WERI-Rb-1 (cell line): ENCODE results near the gene MMAB.
A peak's percentile ranks its signal among the peaks of the same experiment; 100 is the strongest.

Source experiments
- DNase-seq: peaks from one replicate; pipeline ENCODE4 v3.0.0-alpha.2; 2020
- H3K27ac ChIP-seq: fragments of 250-450 bp; sonication (Bioruptor Pico); 2 replicates; pipeline ENCODE4 v1.5.1; 2020; ENCODE audit warnings: mild to moderate bottlenecking, moderate library complexity
- H3K27me3 ChIP-seq: fragments of 250-450 bp; sonication (Bioruptor Pico); 2 replicates; pipeline ENCODE4 v1.5.1; 2021; ENCODE audit warnings: mild to moderate bottlenecking, low read depth, moderate library complexity; ENCODE audit not compliant: insufficient read depth, severe bottlenecking
- H3K36me3 ChIP-seq: fragments of 250-450 bp; sonication (Bioruptor Pico); 2 replicates; pipeline ENCODE4 v1.5.1; 2020; ENCODE audit warnings: mild to moderate bottlenecking, moderate library complexity
- H3K4me3 ChIP-seq: 2 replicates; pipeline ENCODE4 v1.5.1; 2011; ENCODE audit warnings: low read depth, mild to moderate bottlenecking, control low read depth, low read length
- H3K9me3 ChIP-seq: fragments of 250-450 bp; sonication (Bioruptor Pico); 2 replicates; pipeline ENCODE4 v1.5.1; 2021; ENCODE audit warnings: mild to moderate bottlenecking, moderate library complexity; ENCODE audit not compliant: severe bottlenecking
- TF ChIP-seq, protein P1 (sequence below): IDR thresholded peaks from 2 replicates; pipeline ENCODE4 v1.5.1; 2011; ENCODE audit warnings: low read depth, mild to moderate bottlenecking, control low read depth, inconsistent platforms, low read length

The MMAB gene

DNA sequence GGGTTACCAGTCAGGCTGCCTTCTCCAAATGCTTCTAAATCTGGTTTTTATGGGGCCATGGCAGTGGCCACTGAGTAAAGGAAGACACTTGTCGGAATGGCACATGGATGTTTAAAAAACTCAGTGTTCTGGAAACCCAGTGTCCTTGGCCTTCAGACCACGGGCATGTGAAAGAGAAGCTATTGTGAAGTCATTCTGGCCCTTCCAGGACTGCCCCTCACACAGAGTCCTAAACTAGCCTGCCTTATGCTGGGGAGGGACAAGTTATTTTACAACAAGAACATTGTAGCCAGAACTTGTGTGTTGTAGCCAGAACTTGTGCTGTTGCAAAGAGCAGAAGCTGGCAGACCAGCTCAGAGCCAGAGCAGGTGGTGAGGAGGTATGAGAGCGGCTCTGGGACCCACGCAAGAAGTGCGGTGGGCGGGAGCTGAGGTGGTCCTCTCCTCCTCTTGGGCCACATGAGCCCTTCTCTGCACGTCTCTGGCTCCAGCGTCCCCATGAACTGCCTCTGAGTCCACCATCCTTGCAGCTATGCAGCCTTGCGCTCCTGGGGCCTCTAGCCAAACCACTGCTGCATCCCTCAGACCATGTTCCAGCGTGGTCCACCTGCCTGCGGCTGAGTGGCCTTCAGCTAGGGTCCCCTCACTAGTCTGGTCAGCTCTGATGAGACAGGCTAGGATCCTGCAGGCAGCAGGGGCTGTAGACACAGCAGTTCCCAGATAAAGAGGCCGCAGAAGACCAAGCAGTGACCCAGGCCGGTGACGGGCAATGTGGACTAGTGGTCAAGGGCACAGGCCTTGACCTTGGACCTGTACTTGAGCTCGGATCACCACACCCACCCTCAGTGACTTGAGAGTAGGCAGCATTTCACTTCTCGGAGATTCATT, 32.5 kb downstream of the MMAB start:
- DNase-seq, result no peak
- Histone ChIP-seq H3K4me3 (no peak overlapping the region), H3K27ac (peak overlapping the region; percentile 26; the same call in 1 of the 2 replicates), H3K9me3 (peaks cover 6% of the 10 kb centered on the region), H3K36me3 (no peaks in the 10 kb centered on the region), H3K27me3 (no peaks in the 10 kb centered on the region)
- TF ChIP-seq, protein P1, sequence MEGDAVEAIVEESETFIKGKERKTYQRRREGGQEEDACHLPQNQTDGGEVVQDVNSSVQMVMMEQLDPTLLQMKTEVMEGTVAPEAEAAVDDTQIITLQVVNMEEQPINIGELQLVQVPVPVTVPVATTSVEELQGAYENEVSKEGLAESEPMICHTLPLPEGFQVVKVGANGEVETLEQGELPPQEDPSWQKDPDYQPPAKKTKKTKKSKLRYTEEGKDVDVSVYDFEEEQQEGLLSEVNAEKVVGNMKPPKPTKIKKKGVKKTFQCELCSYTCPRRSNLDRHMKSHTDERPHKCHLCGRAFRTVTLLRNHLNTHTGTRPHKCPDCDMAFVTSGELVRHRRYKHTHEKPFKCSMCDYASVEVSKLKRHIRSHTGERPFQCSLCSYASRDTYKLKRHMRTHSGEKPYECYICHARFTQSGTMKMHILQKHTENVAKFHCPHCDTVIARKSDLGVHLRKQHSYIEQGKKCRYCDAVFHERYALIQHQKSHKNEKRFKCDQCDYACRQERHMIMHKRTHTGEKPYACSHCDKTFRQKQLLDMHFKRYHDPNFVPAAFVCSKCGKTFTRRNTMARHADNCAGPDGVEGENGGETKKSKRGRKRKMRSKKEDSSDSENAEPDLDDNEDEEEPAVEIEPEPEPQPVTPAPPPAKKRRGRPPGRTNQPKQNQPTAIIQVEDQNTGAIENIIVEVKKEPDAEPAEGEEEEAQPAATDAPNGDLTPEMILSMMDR, result no peak

DNA sequence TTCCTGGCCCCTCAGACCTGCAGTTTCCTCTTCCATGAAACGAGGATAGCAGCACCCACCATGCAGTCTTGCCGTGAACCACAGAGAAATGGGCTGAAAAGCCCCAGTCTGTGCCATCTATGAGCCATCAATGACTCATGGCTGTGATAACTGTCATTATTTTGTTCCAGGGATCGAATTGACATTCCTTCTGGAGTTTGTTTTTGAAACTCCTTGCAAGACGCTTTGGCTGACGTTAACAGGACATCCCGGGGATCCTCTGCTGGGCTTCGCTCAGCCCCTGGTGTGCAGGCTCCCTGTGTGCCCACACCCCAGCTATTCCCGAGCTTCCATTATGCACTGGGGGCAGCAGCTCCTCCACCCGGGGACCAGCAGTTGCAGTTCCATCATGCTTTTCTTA, 33.8 kb downstream of the MMAB start:
- DNase-seq, result no peak
- no peaks in the 10 kb centered on the region; the same call in 1 of the 2 replicates for H3K36me3 ChIP-seq
- peak overlapping the region; percentile 76; the same call in 1 of the 2 replicates for H3K27ac ChIP-seq
- H3K9me3 ChIP-seq, result peaks cover 6% of the 10 kb centered on the region
- TF ChIP-seq, protein P1, result no peak
- no peaks in the 10 kb centered on the region for H3K27me3 ChIP-seq
- no peak overlapping the region for H3K4me3 ChIP-seq

DNA sequence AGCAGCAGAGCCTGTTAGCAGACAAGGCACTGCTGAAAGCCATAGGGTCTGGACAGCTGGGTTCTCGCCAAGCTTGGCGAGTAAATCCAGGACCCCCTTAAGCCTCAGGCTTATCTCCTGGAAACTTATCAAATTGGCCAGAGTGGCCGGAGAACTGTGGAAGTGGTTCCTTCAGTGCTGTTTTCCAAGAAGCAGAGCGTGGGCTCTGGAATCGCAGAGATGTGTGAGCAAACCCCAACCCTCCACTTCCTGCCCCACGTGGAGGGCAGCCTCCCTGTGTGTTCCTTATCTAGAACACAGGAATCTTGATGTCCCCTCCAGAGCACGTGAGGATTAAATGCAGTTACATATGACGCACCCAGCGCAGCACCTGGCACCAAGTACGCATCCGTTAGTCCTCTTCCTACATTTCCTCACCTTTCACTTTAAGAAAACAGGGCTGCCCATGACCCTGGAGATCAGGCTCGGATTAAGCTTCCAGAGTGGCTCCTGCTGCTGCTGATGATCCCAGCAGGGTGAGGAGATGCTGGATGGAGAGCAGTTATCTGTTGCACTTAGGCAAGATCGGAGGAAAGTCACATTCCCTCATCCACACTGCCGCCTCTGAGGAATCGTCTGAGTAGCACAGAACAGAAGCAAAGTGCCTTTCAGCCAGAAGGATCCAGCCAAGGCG, 35.0 kb downstream of the MMAB start:
- Histone ChIP-seq H3K36me3 (no peaks in the 10 kb centered on the region; the same call in none of the 2 replicates), H3K27ac (peak overlapping the region; percentile 76), H3K9me3 (peaks cover 6% of the 10 kb centered on the region), H3K4me3 (no peak overlapping the region), H3K27me3 (no peaks in the 10 kb centered on the region)
- peak; percentile 73 for DNase-seq
- TF ChIP-seq, protein P1, result no peak

DNA sequence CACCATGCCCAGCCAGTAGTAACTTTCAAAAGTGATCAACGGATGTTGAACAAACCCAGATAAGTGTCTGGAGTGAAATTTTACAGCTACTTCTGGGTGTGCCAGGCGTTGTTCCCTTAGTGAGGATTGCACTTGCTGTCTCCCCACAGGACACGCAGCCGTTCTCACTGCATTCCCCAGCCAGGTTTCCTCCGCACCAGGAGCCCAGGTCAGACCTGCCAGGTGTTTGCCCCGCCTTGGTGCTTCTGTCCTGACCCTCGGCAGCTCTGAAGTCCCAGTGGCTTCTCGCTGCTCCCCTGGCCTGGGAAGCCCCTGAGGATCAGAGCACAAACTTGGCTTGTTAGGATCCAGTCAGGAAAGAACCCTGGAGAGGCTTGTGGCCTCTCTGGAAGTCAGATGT, 36.2 kb downstream of the MMAB start:
- H3K9me3 ChIP-seq, result peaks cover 2% of the 10 kb centered on the region
- H3K4me3 ChIP-seq, result no peak overlapping the region
- H3K36me3 ChIP-seq, result no peaks in the 10 kb centered on the region; the same call in none of the 2 replicates
- H3K27ac ChIP-seq, result peak overlapping the region; percentile 76
- H3K27me3 ChIP-seq, result no peaks in the 10 kb centered on the region
- TF ChIP-seq, protein P1, result no peak
- DNase-seq, result no peak

DNA sequence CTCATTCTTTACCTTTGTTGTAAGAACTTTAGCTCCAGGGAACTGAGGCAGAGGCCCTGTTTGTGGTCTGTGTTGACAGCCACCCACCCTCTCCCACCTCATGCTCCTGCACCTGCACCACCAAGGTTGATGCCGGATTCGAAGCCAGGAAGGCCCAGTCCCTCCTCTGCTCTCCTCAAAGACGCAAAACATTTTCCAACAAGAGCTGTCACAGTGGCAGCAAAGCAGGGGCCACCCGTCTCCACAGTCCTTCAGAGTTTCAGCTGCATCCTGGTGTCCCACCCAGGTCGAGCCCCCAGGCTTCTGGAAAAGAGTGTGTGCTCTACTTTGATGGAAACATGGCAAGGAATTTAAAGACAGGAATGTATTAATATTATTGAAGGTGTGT, 37.4 kb downstream of the MMAB start:
- no peak for DNase-seq
- no peak overlapping the region for H3K4me3 ChIP-seq

More for the DNA sequence above, 37.4 kb downstream of the MMAB start:
- H3K27ac ChIP-seq, result no peak overlapping the region
- TF ChIP-seq, protein P1, result no peak
- H3K27me3 ChIP-seq, result no peaks in the 10 kb centered on the region
- H3K36me3 ChIP-seq, result no peaks in the 10 kb centered on the region; the same call in none of the 2 replicates
- no peaks in the 10 kb centered on the region for H3K9me3 ChIP-seq
